Subcutaneous abdominal adipose tissue (tissue), 5 donors: ENCODE data around the gene ACAD11.

Experiments used
- H3K27ac ChIP-seq: one replicate; pipeline ENCODE4 v1.7.0; 2013; ENCODE audit warnings: low read depth, mild to moderate bottlenecking, inconsistent platforms, low read length, moderate library complexity
- H3K27me3 ChIP-seq, 5 donors: one replicate each; pipeline ENCODE4 v1.7.0; 2013; ENCODE audit warnings: low read length in 5 of 5, inconsistent platforms in 1 of 5; ENCODE audit not compliant: control insufficient read depth in 5 of 5, insufficient read depth in 4 of 5
- H3K36me3 ChIP-seq, 5 donors: one replicate each; pipeline ENCODE4 v1.7.0; 2013; ENCODE audit warnings: low read length in 5 of 5; ENCODE audit not compliant: control insufficient read depth in 5 of 5, insufficient read depth in 5 of 5
- H3K4me1 ChIP-seq, 5 donors: one replicate each; pipeline ENCODE4 v1.7.0; 2013; ENCODE audit warnings: low read length in 5 of 5, mild to moderate bottlenecking in 3 of 5, moderate library complexity in 1 of 5; ENCODE audit not compliant: control insufficient read depth in 5 of 5, insufficient read depth in 5 of 5
- H3K4me3 ChIP-seq, 5 donors: one replicate each; pipeline ENCODE4 v1.7.0; 2013; ENCODE audit warnings: low read length in 5 of 5, low read depth in 1 of 5
- H3K9ac ChIP-seq, 5 donors: one replicate each; pipeline ENCODE4 v1.7.0; 2013; ENCODE audit warnings: low read length in 5 of 5, mild to moderate bottlenecking in 4 of 5, moderate library complexity in 3 of 5
- H3K9me3 ChIP-seq, 5 donors: one replicate each; pipeline ENCODE4 v1.7.0; 2013; ENCODE audit warnings: low read length in 5 of 5; ENCODE audit not compliant: control insufficient read depth in 5 of 5
- donor health status: healthy.
- donor health status: healthy.
- donor health status: healthy.
- donor health status: healthy.
- donor health status: healthy.

The ACAD11 gene

GRCh38 chr3:132550579-132551305, 108.9 kb downstream of the ACAD11 start:
- no peaks in the 10 kb centered on the region for H3K9me3 ChIP-seq
- peak overlapping the region; percentile 30 for H3K27ac ChIP-seq
- H3K27me3 ChIP-seq, result no peaks in the 10 kb centered on the region
- no peaks in the 10 kb centered on the region for H3K36me3 ChIP-seq
- no peak overlapping the region for H3K4me3 ChIP-seq
- H3K9ac ChIP-seq, result no peak overlapping the region
- H3K4me1 ChIP-seq, result peaks cover 3 to 36% (median 20%) of the 10 kb centered on the region in 5 donors

GRCh38 chr3:132549890-132550578, 109.6 kb downstream of the ACAD11 start:
- Histone ChIP-seq H3K4me1 (peaks cover 2 to 28% (median 18%) of the 10 kb centered on the region in 5 donors), H3K36me3 (no peaks in the 10 kb centered on the region), H3K27ac (peak overlapping the region; percentile 30), H3K9me3 (no peaks in the 10 kb centered on the region), H3K9ac (no peak overlapping the region), H3K4me3 (no peak overlapping the region), H3K27me3 (no peaks in the 10 kb centered on the region)

GRCh38 chr3:132549169-132549568, 110.4 kb downstream of the ACAD11 start:
- Histone ChIP-seq H3K36me3 (no peaks in the 10 kb centered on the region), H3K4me1 (peaks cover 2 to 22% (median 18%) of the 10 kb centered on the region in 5 donors), H3K9me3 (no peaks in the 10 kb centered on the region), H3K27ac (no peak overlapping the region), H3K9ac (no peak overlapping the region), H3K4me3 (no peak overlapping the region), H3K27me3 (no peaks in the 10 kb centered on the region)

- Histone ChIP-seq H3K9ac (no peak overlapping the region), H3K27ac (no peak overlapping the region), H3K4me1 (peaks cover 0 to 17% (median 14%) of the 10 kb centered on the region in 5 donors), H3K36me3 (peaks cover 3 to 16% (median 11%) of the 10 kb centered on the region in 5 donors), H3K9me3 (no peaks in the 10 kb centered on the region), H3K4me3 (no peak overlapping the region), H3K27me3 (no peaks in the 10 kb centered on the region)
These were observed 114.1 kb downstream of the ACAD11 start for GRCh38 chr3:132545471-132545870.

GRCh38 chr3:132544130-132544529, 115.5 kb downstream of the ACAD11 start:
- no peaks in the 10 kb centered on the region for H3K27me3 ChIP-seq
- peaks cover 11 to 26% (median 19%) of the 10 kb centered on the region in 5 donors for H3K36me3 ChIP-seq
- H3K9me3 ChIP-seq, result no peaks in the 10 kb centered on the region
- H3K4me1 ChIP-seq, result peaks cover 0 to 7% (median 6%) of the 10 kb centered on the region in 5 donors
- no peak overlapping the region for H3K9ac ChIP-seq
- H3K27ac ChIP-seq, result no peak overlapping the region
- no peak overlapping the region for H3K4me3 ChIP-seq

GRCh38 chr3:132543011-132543739, 116.4 kb downstream of the ACAD11 start:
- H3K9ac ChIP-seq, result no peak overlapping the region
- H3K4me3 ChIP-seq, result no peak overlapping the region
- H3K4me1 ChIP-seq, result peaks cover 0 to 7% (median 6%) of the 10 kb centered on the region in 5 donors
- H3K9me3 ChIP-seq, result no peaks in the 10 kb centered on the region
- peak overlapping the region; percentile 49 for H3K27ac ChIP-seq
- H3K36me3 ChIP-seq, result peaks cover 17 to 30% (median 26%) of the 10 kb centered on the region in 5 donors
- H3K27me3 ChIP-seq, result no peaks in the 10 kb centered on the region

GRCh38 chr3:132542577-132542976, 117.0 kb downstream of the ACAD11 start:
- Histone ChIP-seq H3K27me3 (no peaks in the 10 kb centered on the region), H3K9ac (no peak overlapping the region), H3K4me1 (peaks cover 0 to 7% (median 6%) of the 10 kb centered on the region in 5 donors), H3K27ac (peak overlapping the region; percentile 49), H3K4me3 (no peak overlapping the region), H3K9me3 (no peaks in the 10 kb centered on the region), H3K36me3 (peaks cover 17 to 34% (median 26%) of the 10 kb centered on the region in 5 donors)

GRCh38 chr3:132539681-132540080, 119.9 kb downstream of the ACAD11 start:
- no peaks in the 10 kb centered on the region for H3K27me3 ChIP-seq
- H3K36me3 ChIP-seq, result peaks cover 20 to 43% (median 30%) of the 10 kb centered on the region in 5 donors
- no peak overlapping the region for H3K9ac ChIP-seq
- peaks cover 0 to 15% (median 10%) of the 10 kb centered on the region in 5 donors for H3K4me1 ChIP-seq
- H3K4me3 ChIP-seq, result no peak overlapping the region
- H3K27ac ChIP-seq, result no peak overlapping the region
- H3K9me3 ChIP-seq, result no peaks in the 10 kb centered on the region

GRCh38 chr3:132538072-132538471, 121.5 kb downstream of the ACAD11 start:
- no peak overlapping the region for H3K27ac ChIP-seq
- H3K9me3 ChIP-seq, result no peaks in the 10 kb centered on the region
- peaks cover 0 to 11% (median 6%) of the 10 kb centered on the region in 5 donors for H3K4me1 ChIP-seq
- H3K4me3 ChIP-seq, result no peak overlapping the region
- no peaks in the 10 kb centered on the region for H3K27me3 ChIP-seq
- H3K36me3 ChIP-seq, result peaks cover 20 to 54% (median 38%) of the 10 kb centered on the region in 5 donors
- H3K9ac ChIP-seq, result peak overlapping the region in 1 of 5 donors; percentile 6
